Glutamatergic neuron (in vitro differentiated cells): ENCODE data around the gene RAB27A. TPM values are rescaled to one million over a fixed set of nuclear protein-coding genes. Genes with fewer than 3 reads are reported as not detected.

ENCODE experiments used
- DNase-seq: peaks from one replicate; pipeline ENCODE4 v3.0.0; 2022
- H3K27ac Mint-ChIP-seq: one replicate; pipeline ENCODE4 v1.8.0; 2020; ENCODE audit warnings: mild to moderate bottlenecking, mixed read lengths, inconsistent platforms; ENCODE audit not compliant: unreplicated experiment
- H3K27me3 Mint-ChIP-seq: one replicate; pipeline ENCODE4 v1.8.0; 2020; ENCODE audit warnings: mild to moderate bottlenecking, moderate library complexity, mixed read lengths, inconsistent platforms; ENCODE audit not compliant: unreplicated experiment
- H3K36me3 Mint-ChIP-seq: one replicate; pipeline ENCODE4 v1.8.0; 2020; ENCODE audit warnings: mild to moderate bottlenecking, mixed read lengths, inconsistent platforms; ENCODE audit not compliant: unreplicated experiment
- H3K4me1 Mint-ChIP-seq: one replicate; pipeline ENCODE4 v1.8.0; 2020; ENCODE audit warnings: mild to moderate bottlenecking, low read depth, mixed read lengths, inconsistent platforms; ENCODE audit not compliant: unreplicated experiment
- H3K4me3 Mint-ChIP-seq: one replicate; pipeline ENCODE4 v1.8.0; 2020; ENCODE audit warnings: mild to moderate bottlenecking, mixed read lengths, inconsistent platforms; ENCODE audit not compliant: unreplicated experiment
- H3K9me3 Mint-ChIP-seq: one replicate; pipeline ENCODE4 v1.8.0; 2020; ENCODE audit warnings: mild to moderate bottlenecking, moderate library complexity, mixed read lengths, inconsistent platforms; ENCODE audit not compliant: unreplicated experiment
- CTCF ChIP-seq: fragments of 200-600 bp; sonication (generic); IDR thresholded peaks from one replicate; pipeline ENCODE4 v1.5.0; 2021; ENCODE audit not compliant: partially characterized antibody, unreplicated experiment
- long read RNA-seq: library from polyadenylated mRNA; unstranded; transcript quantifications from one replicate; pipeline ENCODE4 v2.0.0, GENCODE V29; 2020; ENCODE audit not compliant: unreplicated experiment
- total RNA-seq: library from RNA; stranded (reverse); fragmentation: NEBNext Ultra II Directional; extraction: Animal tissue kit (Norgen Biotek cat#: 25700); gene quantifications from one replicate; pipeline ENCODE4 v1.2.1, GENCODE V29; 2021; ENCODE audit not compliant: unreplicated experiment

RAB27A gene
- 4.9 TPM for total RNA-seq
- long read RNA-seq, partial matches to known transcripts: 0 of 2 reads
- long read RNA-seq, other reads (novel, unspliced or antisense): 0 of 2 reads

- H3K9me3 Mint-ChIP-seq: peaks cover 6% of the 10 kb centered on the region
- H3K27me3 Mint-ChIP-seq: peaks cover 7% of the 10 kb centered on the region
- H3K4me1 Mint-ChIP-seq: peaks cover 3% of the 10 kb centered on the region
- peak within 1 kb of the TSS; percentile 74 for H3K27ac Mint-ChIP-seq
- no peaks in the 10 kb centered on the region for H3K36me3 Mint-ChIP-seq
- no peak for TF ChIP-seq CTCF
- H3K4me3 Mint-ChIP-seq: peak within 1 kb of the TSS; percentile 82
- DNase-seq: peak; percentile 75
These were observed at the start of gene RAB27A for GRCh38 chr15:55289746-55290527. Gene RAB27A, minus strand, starts transcription at chr15:55289813. Its CDS starts 54,879 bp downstream, at chr15:55234934.

DNA sequence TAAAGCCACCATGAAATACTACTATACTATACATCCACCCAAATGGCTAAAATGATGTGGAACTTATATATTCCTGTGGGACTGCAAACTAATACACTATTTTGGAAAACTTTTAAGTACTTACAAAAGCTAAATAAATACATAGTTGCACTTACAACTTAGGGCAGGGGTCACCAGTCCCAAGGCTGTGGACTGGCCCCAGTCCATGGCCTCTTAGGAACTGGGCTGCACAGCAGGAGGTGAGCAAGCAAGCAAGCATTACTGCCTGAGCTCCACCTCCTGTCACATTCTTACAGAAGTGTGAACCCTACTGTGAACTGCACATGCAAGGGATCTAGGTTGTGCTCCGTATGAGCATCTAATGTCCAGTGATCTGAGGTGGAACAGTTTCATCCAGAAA is 47.5 kb upstream of the RAB27A start:
- DNase-seq: no peak
- Mint-ChIP-seq H3K27ac (no peak overlapping the region), H3K4me1 (no peaks in the 10 kb centered on the region), H3K36me3 (no peaks in the 10 kb centered on the region), H3K27me3 (no peaks in the 10 kb centered on the region), H3K9me3 (no peaks in the 10 kb centered on the region), H3K4me3 (no peak overlapping the region)
- no peak for TF ChIP-seq CTCF

DNA sequence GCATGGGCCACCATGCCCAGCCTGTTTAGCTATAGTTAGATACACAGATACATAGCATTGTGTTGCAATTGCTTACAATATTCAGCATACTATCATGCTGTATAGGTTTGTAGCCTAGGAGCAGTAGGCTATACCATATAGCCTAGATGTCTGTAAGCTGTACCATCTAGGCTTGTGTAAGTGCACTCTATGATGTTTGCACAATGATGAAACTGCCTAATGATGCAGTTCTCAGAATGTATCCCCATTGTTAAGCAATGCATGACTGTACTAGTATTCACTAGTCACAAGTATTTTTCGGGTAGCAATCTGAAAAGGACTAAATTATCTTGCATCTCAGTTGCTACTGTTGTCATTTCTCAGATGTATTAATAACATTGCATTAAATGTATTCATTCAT is 45.4 kb upstream of the RAB27A start:
- no peaks in the 10 kb centered on the region for H3K27me3 Mint-ChIP-seq
- H3K4me3 Mint-ChIP-seq: no peak overlapping the region
- DNase-seq: no peak
- H3K36me3 Mint-ChIP-seq: no peaks in the 10 kb centered on the region
- no peaks in the 10 kb centered on the region for H3K9me3 Mint-ChIP-seq
- TF ChIP-seq CTCF: no peak
- no peaks in the 10 kb centered on the region for H3K4me1 Mint-ChIP-seq
- H3K27ac Mint-ChIP-seq: no peak overlapping the region

GRCh38 chr15:55334371-55334770 is 44.8 kb upstream of the RAB27A start:
- H3K9me3 Mint-ChIP-seq: no peaks in the 10 kb centered on the region
- no peaks in the 10 kb centered on the region for H3K4me1 Mint-ChIP-seq
- no peaks in the 10 kb centered on the region for H3K27me3 Mint-ChIP-seq
- H3K27ac Mint-ChIP-seq: no peak overlapping the region
- H3K36me3 Mint-ChIP-seq: no peaks in the 10 kb centered on the region
- no peak for DNase-seq
- H3K4me3 Mint-ChIP-seq: no peak overlapping the region
- no peak for TF ChIP-seq CTCF

DNA sequence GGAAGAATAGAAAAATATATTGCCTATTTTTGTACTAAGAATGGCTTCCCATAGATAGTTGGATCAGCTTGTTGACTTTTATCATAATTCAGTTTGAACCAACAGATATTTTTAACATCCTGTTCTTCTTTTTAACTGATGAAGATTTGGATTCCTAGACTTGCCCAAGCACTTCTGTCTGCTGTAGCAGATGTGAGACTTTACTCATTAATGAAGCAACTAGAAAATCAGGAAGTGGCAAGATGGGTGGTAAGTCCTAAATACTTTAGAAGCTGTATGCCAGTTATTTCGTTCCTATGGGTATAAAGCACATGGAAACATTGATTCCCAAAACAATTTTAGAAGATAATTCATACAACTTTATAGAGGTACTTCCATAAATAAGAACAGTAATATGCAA is 37.8 kb upstream of the RAB27A start:
- no peak for TF ChIP-seq CTCF

More for the DNA sequence above, 37.8 kb upstream of the RAB27A start:
- Mint-ChIP-seq H3K9me3 (peaks cover 2% of the 10 kb centered on the region), H3K4me3 (no peak overlapping the region), H3K27ac (no peak overlapping the region), H3K4me1 (no peaks in the 10 kb centered on the region), H3K36me3 (no peaks in the 10 kb centered on the region), H3K27me3 (no peaks in the 10 kb centered on the region)
- DNase-seq: no peak
